H9 (cell line): Measurements from ENCODE around the gene MACC1. TPM values are rescaled to one million over a fixed set of nuclear protein-coding genes. Genes with fewer than 3 reads are reported as not detected.
A peak's percentile ranks its signal among the peaks of the same experiment; 100 is the strongest.

ENCODE experiments used
- DNase-seq: peaks from one replicate; pipeline ENCODE4 v3.0.0-alpha.2; 2017
- H2AFZ ChIP-seq: one replicate; pipeline ENCODE4 v1.6.1; 2013; ENCODE audit warnings: mild to moderate bottlenecking, low read length, control low read depth, moderate library complexity
- H2AK5ac ChIP-seq: 2 replicates; pipeline ENCODE4 v1.6.1; 2013; ENCODE audit warnings: low read length, control low read depth, mixed read lengths; ENCODE audit not compliant: insufficient read length
- H2BK120ac ChIP-seq: one replicate; pipeline ENCODE4 v1.6.1; 2013; ENCODE audit warnings: low read depth, mild to moderate bottlenecking, low read length, control low read depth, inconsistent platforms; ENCODE audit not compliant: poor library complexity, severe bottlenecking
- H2BK12ac ChIP-seq: 2 replicates; pipeline ENCODE4 v1.6.1; 2013; ENCODE audit warnings: low read length, control low read depth, mixed read lengths, low read depth; ENCODE audit not compliant: insufficient read length
- H2BK15ac ChIP-seq: 2 replicates; pipeline ENCODE4 v1.6.1; 2013; ENCODE audit warnings: low read depth, low read length, control low read depth
- H2BK20ac ChIP-seq: one replicate; pipeline ENCODE4 v1.6.1; 2013; ENCODE audit warnings: low read depth, mild to moderate bottlenecking, low read length, control low read depth, inconsistent platforms; ENCODE audit not compliant: poor library complexity, severe bottlenecking
- H2BK5ac ChIP-seq: 2 replicates; pipeline ENCODE4 v1.6.1; 2013; ENCODE audit warnings: low read length, control low read depth, mixed read lengths; ENCODE audit not compliant: insufficient read length
- H3K14ac ChIP-seq: 2 replicates; pipeline ENCODE4 v1.6.1; 2013; ENCODE audit warnings: low read length, control low read depth; ENCODE audit not compliant: insufficient read depth
- H3K18ac ChIP-seq: 2 replicates; pipeline ENCODE4 v1.6.1; 2013; ENCODE audit warnings: low read depth, mild to moderate bottlenecking, mixed read lengths, low read length, control low read depth; ENCODE audit not compliant: insufficient read length
- H3K23ac ChIP-seq: 2 replicates; pipeline ENCODE4 v1.6.1; 2013; ENCODE audit warnings: low read length, control low read depth, mixed read lengths, low read depth; ENCODE audit not compliant: insufficient read length
- H3K23me2 ChIP-seq: 2 replicates; pipeline ENCODE4 v1.6.1; 2013; ENCODE audit warnings: low read depth, mild to moderate bottlenecking, mixed read lengths, low read length, control low read depth; ENCODE audit not compliant: insufficient read length, poor library complexity, severe bottlenecking
- H3K27ac ChIP-seq: 2 replicates; pipeline ENCODE4 v1.5.1; 2013; ENCODE audit warnings: low read length, control low read depth, mixed read lengths, low read depth; ENCODE audit not compliant: insufficient read length
- H3K27me3 ChIP-seq: 2 replicates; pipeline ENCODE4 v1.6.1; 2013; ENCODE audit warnings: low read length, control low read depth, inconsistent platforms; ENCODE audit not compliant: insufficient read depth
- H3K4ac ChIP-seq: 2 replicates; pipeline ENCODE4 v1.6.1; 2013; ENCODE audit warnings: low read depth, mild to moderate bottlenecking, control low read depth, inconsistent platforms, low read length, moderate library complexity
- H3K4me1 ChIP-seq: 2 replicates; pipeline ENCODE4 v1.6.1; 2013; ENCODE audit warnings: low read length, control low read depth, inconsistent platforms; ENCODE audit not compliant: insufficient read depth
- H3K4me2 ChIP-seq: 2 replicates; pipeline ENCODE4 v1.6.1; 2013; ENCODE audit warnings: low read length, control low read depth, mixed read lengths; ENCODE audit not compliant: insufficient read length, insufficient read depth
- H3K56ac ChIP-seq: 2 replicates; pipeline ENCODE4 v1.6.1; 2013; ENCODE audit warnings: low read depth, mild to moderate bottlenecking, mixed read lengths, low read length, control low read depth; ENCODE audit not compliant: insufficient read length
- H3K79me1 ChIP-seq: 2 replicates; pipeline ENCODE4 v1.6.1; 2013; ENCODE audit warnings: low read depth, mild to moderate bottlenecking, moderate library complexity, low read length, control low read depth, inconsistent platforms; ENCODE audit not compliant: insufficient read depth, poor library complexity, severe bottlenecking
- H3K79me2 ChIP-seq: 2 replicates; pipeline ENCODE4 v1.6.1; 2013; ENCODE audit warnings: low read length, control low read depth, inconsistent platforms; ENCODE audit not compliant: insufficient read depth
- H3K9ac ChIP-seq: 2 replicates; pipeline ENCODE4 v1.6.1; 2013; ENCODE audit warnings: low read length, control low read depth, mixed read lengths; ENCODE audit not compliant: insufficient read length; ENCODE audit errors: extremely low read depth
- H3K9me3 ChIP-seq: one replicate; pipeline ENCODE4 v1.6.1; 2013; ENCODE audit warnings: low read depth, low read length, inconsistent platforms; ENCODE audit not compliant: control insufficient read depth
- H3T11ph ChIP-seq: one replicate; pipeline ENCODE4 v1.6.1; 2013; ENCODE audit warnings: mild to moderate bottlenecking, low read length, control low read depth, inconsistent platforms
- H4K20me1 ChIP-seq: one replicate; pipeline ENCODE4 v1.6.1; 2013; ENCODE audit not compliant: control insufficient read depth, insufficient read length, insufficient read depth
- H4K5ac ChIP-seq: 2 replicates; pipeline ENCODE4 v1.6.1; 2013; ENCODE audit warnings: low read depth, mild to moderate bottlenecking, mixed read lengths, low read length, control low read depth; ENCODE audit not compliant: insufficient read length
- H4K8ac ChIP-seq: replicated peaks from 2 replicates; pipeline ENCODE4 v1.6.1; 2013; ENCODE audit warnings: low read length, control low read depth, mixed read lengths, low read depth; ENCODE audit not compliant: insufficient read length
- H4K91ac ChIP-seq: 2 replicates; pipeline ENCODE4 v1.6.1; 2013; ENCODE audit warnings: low read depth, mild to moderate bottlenecking, moderate library complexity, mixed read lengths, low read length, control low read depth; ENCODE audit not compliant: insufficient read length
- H3K27ac Mint-ChIP-seq, 3 experiments: 2 replicates in 2 of 3; 3 replicates in 1 of 3; pipeline ENCODE4 v1.8.0; 2020 to 2021; ENCODE audit warnings: mixed read lengths in 3 of 3, mild to moderate bottlenecking in 1 of 3, moderate library complexity in 1 of 3
- H3K27me3 Mint-ChIP-seq: 2 replicates; pipeline ENCODE4 v1.8.0; 2021; ENCODE audit warnings: low read depth, mild to moderate bottlenecking, moderate library complexity, mixed read lengths
- H3K36me3 Mint-ChIP-seq, 3 experiments: 2 replicates in 2 of 3; 3 replicates in 1 of 3; pipeline ENCODE4 v1.8.0; 2020 to 2021; ENCODE audit warnings: low read depth in 3 of 3, mixed read lengths in 3 of 3; ENCODE audit not compliant: insufficient read depth in 1 of 3
- H3K4me1 Mint-ChIP-seq, 2 experiments: 2 replicates each; pipeline ENCODE4 v1.8.0; 2020; ENCODE audit warnings: mixed read lengths in 2 of 2
- H3K4me3 Mint-ChIP-seq, 2 experiments: 2 replicates in 1 of 2; 3 replicates in 1 of 2; pipeline ENCODE4 v1.8.0; 2020 to 2021; ENCODE audit warnings: mild to moderate bottlenecking in 2 of 2, mixed read lengths in 2 of 2, moderate library complexity in 1 of 2
- H3K9me3 Mint-ChIP-seq, 2 experiments: 2 replicates in 1 of 2; 3 replicates in 1 of 2; pipeline ENCODE4 v1.8.0; 2020; ENCODE audit warnings: mild to moderate bottlenecking in 2 of 2, mixed read lengths in 2 of 2, moderate library complexity in 1 of 2
- CTCF ChIP-seq: fragments of 200-600 bp; sonication (generic); conservative IDR thresholded peaks from 3 replicates; pipeline ENCODE4 v1.8.0; 2021; ENCODE audit warnings: antibody characterized with exemption, mild to moderate bottlenecking
- WGBS: extraction: QIAGEN DNeasy Blood & Tissue Kit; methylation state at CpG from one replicate; pipeline ENCODE4 v1.1.7; 2013; ENCODE audit warnings: missing lambda C conversion rate, low lambda C conversion rate, mixed read lengths; ENCODE audit not compliant: insufficient read length; ENCODE audit errors: extremely low coverage; 5-methylcytosine and 5-hydroxymethylcytosine counted together
- total RNA-seq: library from RNA; stranded (reverse); gene quantifications from 2 replicates; pipeline ENCODE4 v1.2.1, GENCODE V29; 2021

The MACC1 gene
- total RNA-seq, 1 experiment from 2014 or later, result 11.0 TPM

DNA sequence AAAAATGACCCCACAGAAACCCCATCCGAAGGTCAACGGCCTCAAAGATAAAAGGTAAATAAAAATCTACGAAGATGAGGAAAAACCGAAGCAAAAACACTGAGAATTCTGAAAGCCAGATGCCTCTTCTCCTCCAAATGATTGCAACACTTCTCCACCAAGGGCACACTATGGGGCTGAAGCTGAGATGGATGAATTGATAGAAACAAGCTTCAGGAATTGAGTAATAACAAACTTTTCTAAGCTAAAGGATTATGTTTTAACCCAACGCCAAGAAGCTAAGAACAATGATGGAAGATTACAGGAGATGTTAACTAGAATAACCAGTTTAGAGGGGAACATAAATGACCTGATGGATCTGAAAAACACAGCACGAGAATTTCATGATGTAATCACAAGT, 127.8 kb downstream of the MACC1 start:
- Histone ChIP-seq H2AFZ (no peak overlapping the region), H4K20me1 (no peaks in the 10 kb centered on the region), H3K4me1 (no peaks in the 10 kb centered on the region; the same call in 1 of the 2 replicates), H2AK5ac (no peak overlapping the region), H3K79me1 (peaks cover 2% of the 10 kb centered on the region), H3K4me2 (no peak overlapping the region), H2BK15ac (no peak overlapping the region), H4K8ac (no peak overlapping the region), H3K23ac (no peak overlapping the region), H2BK120ac (no peak overlapping the region), H2BK5ac (no peak overlapping the region), H2BK20ac (no peak overlapping the region), H3K79me2 (peaks cover 32% of the 10 kb centered on the region; the same call in 1 of the 2 replicates), H4K91ac (no peak overlapping the region), H3K4ac (no peak overlapping the region), H3K14ac (no peak overlapping the region), H2BK12ac (no peak overlapping the region), H3K23me2 (no peaks in the 10 kb centered on the region), H4K5ac (no peak overlapping the region), H3K9ac (no peak overlapping the region), H3K56ac (no peak overlapping the region), H3K27ac (no peak overlapping the region), H3T11ph (no peak overlapping the region), H3K9me3 (no peaks in the 10 kb centered on the region), H3K18ac (no peak overlapping the region), H3K27me3 (no peaks in the 10 kb centered on the region)
- peaks cover 0 to 3% of the 10 kb centered on the region in 2 experiments; a peak in 4 of 5 replicates for H3K9me3 Mint-ChIP-seq
- no peak for TF ChIP-seq CTCF
- H3K36me3 Mint-ChIP-seq, result peaks cover 2 to 16% (median 3%) of the 10 kb centered on the region in 3 experiments; a peak in 6 of 7 replicates
- WGBS, result no CpG with 5 or more reads among the region's 6 CpGs
- H3K4me1 Mint-ChIP-seq, result peaks cover 3 to 36% of the 10 kb centered on the region in 2 experiments
- H3K27me3 Mint-ChIP-seq, result no peaks in the 10 kb centered on the region
- peak overlapping the region in 2 of 3 experiments; percentile 44 to 74; a peak in 1 of 7 replicates for H3K27ac Mint-ChIP-seq
- DNase-seq, result no peak
- H3K4me3 Mint-ChIP-seq, result no peak overlapping the region
